ES-I3 (cell line): ENCODE measurements around the gene RWDD4.

ENCODE experiments used
- H3K36me3 ChIP-seq: 2 replicates; pipeline ENCODE4 v1.6.1; 2013; ENCODE audit warnings: mild to moderate bottlenecking, low read length, control low read depth, moderate library complexity; ENCODE audit not compliant: insufficient read depth
- H3K4me1 ChIP-seq: 2 replicates; pipeline ENCODE4 v1.6.1; 2013; ENCODE audit warnings: mild to moderate bottlenecking, control low read depth, low read length; ENCODE audit not compliant: insufficient read depth
- H3K9ac ChIP-seq: 2 replicates; pipeline ENCODE4 v1.6.1; 2013; ENCODE audit warnings: low read depth, mild to moderate bottlenecking, low read length, moderate library complexity
- H3K9me3 ChIP-seq: 2 replicates; pipeline ENCODE4 v1.6.1; 2013; ENCODE audit warnings: mild to moderate bottlenecking, low read length, moderate library complexity; ENCODE audit not compliant: control insufficient read depth, insufficient read depth

The RWDD4 gene

DNA sequence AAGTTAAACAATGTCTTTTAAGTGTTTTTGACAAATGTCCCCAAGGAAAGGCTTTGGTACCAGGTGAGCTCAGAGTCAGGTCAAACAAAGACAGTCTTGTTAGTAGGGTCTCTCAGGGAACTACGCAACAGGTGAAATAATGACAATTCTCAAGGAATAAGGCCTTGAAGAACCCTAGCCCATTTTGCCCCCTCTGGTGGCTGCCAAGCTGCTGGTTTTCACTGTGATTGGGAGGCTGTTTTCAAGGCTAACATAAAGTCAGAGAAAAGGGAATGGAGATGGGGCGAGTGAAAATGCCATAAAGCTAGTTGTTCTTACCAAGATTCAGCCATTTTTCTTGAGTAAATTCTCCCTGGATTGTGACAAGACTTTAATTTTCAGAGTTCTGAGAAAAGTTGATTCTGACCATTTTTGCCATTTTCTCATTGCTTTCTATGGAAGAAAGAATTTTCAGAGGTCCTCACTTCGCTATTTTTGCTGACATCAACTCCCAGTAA is 58.7 kb downstream of the RWDD4 start:
- H3K9me3 ChIP-seq, result no peaks in the 10 kb centered on the region
- H3K4me1 ChIP-seq, result no peaks in the 10 kb centered on the region
- H3K36me3 ChIP-seq, result no peaks in the 10 kb centered on the region
- no peak overlapping the region for H3K9ac ChIP-seq

DNA sequence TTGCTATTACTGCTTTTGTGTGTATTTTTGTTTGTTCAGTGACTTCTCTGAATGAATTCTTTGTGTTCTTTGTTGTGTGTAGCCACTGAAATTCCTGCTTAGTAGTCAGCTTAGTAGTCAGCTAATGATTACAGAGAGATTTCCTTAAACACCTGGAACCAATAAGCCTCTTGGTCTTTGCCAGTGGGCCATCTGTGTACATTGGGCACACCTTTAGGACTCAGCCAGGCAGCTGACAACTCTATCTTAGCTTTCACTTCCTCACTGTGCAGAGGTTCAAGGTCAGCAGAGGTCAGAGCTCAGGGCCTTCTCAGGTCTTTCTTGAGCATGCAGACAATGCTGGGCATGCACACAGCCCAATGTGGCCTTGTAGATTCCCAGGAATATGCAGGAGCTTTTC is 59.3 kb downstream of the RWDD4 start:
- H3K9ac ChIP-seq, result no peak overlapping the region
- H3K36me3 ChIP-seq, result no peaks in the 10 kb centered on the region
- no peaks in the 10 kb centered on the region for H3K4me1 ChIP-seq
- no peaks in the 10 kb centered on the region for H3K9me3 ChIP-seq

- no peaks in the 10 kb centered on the region for H3K36me3 ChIP-seq
- H3K4me1 ChIP-seq, result no peaks in the 10 kb centered on the region
- H3K9me3 ChIP-seq, result no peaks in the 10 kb centered on the region
- H3K9ac ChIP-seq, result no peak overlapping the region
These were observed 59.7 kb downstream of the RWDD4 start for GRCh38 chr4:183599284-183599683.

DNA sequence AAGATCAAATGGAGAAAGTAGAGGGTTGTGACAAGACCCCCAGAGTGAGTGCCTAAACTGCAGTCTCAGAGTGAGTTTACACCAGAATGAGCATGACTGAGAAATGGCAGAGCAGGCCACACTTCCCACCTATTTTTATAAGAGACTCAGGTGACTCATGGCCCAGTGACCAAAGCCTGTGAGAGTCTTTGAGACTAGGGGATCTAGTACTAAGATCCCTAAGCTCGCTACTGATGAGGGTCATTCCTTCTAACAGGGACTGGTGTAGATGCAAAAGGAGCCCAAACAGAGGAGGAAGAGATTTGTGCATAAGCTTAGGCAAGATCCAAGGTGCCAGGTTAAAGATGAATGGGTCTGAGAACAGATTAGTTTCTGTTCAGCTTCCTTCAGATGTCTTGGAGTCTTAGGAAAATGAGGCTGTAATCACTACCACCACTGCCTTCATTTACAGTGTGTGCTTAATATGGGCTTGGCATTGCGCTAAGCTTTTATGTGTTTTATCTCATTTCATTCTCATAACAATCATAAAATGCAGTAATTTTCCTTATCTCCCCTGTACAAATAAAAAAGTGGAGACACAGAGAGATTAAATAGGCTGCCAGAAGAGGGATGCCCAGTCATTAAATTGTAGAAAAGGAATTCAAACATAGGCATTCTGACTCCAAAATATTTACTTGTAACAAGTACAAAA is 62.8 kb downstream of the RWDD4 start:
- Histone ChIP-seq H3K36me3 (no peaks in the 10 kb centered on the region), H3K4me1 (no peaks in the 10 kb centered on the region), H3K9ac (no peak overlapping the region), H3K9me3 (no peaks in the 10 kb centered on the region)

DNA sequence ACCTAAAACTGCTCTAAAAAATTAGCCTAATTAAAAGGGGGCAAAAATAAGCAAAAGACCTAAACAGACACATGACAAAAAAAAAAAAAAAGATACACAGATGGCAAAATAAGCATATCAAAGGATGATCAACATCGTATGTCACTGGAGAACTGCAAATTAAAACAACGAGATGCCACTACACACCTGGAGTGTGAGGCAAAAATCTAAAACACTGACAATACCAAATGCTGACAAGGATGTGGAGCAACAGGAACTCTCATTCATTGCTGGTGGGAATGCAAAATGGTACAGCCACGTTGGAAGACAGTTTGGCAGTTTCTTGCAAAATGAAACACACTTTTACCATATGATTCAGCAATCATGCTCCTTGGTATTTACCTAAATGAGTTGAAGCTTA is 64.2 kb downstream of the RWDD4 start:
- Histone ChIP-seq H3K4me1 (no peaks in the 10 kb centered on the region), H3K36me3 (no peaks in the 10 kb centered on the region), H3K9me3 (no peaks in the 10 kb centered on the region)

GRCh38 chr4:183591301-183591700 is 67.7 kb downstream of the RWDD4 start:
- no peak overlapping the region for H3K9ac ChIP-seq

More for the DNA sequence above, 64.2 kb downstream of the RWDD4 start:
- H3K9ac ChIP-seq, result no peak overlapping the region

More at GRCh38 chr4:183591301-183591700, 67.7 kb downstream of the RWDD4 start:
- H3K9me3 ChIP-seq, result 0 out of 2 replicates have a peak, but pooled peaks cover 4% of the 10 kb centered on the region
- no peaks in the 10 kb centered on the region for H3K36me3 ChIP-seq
- H3K4me1 ChIP-seq, result no peaks in the 10 kb centered on the region
